SK-N-SH (cell line): ENCODE results near the gene FOXP1. TPM values are rescaled to one million over a fixed set of nuclear protein-coding genes. Genes with fewer than 3 reads are reported as not detected.

ENCODE experiments used
- CTCF ChIA-PET: fragments of 300-600, 350-600 bp; formaldehyde crosslinking; extraction: SDS; loops from one replicate; lab custom pipeline; 2021; lab: Yijun Ruan, JAX
- POLR2A ChIA-PET: fragments of 350-600 bp; sonication (Branson Sonifier 250); formaldehyde crosslinking; extraction: SDS; loops from one replicate; lab custom pipeline; 2020; ENCODE audit warnings: antibody characterized with exemption, inconsistent platforms; lab: Yijun Ruan, JAX
- DNase-seq: peaks from one replicate; pipeline ENCODE4 v3.0.0; 2012
- H2AFZ ChIP-seq: fragments of 200-600 bp; sonication (generic); 2 replicates; pipeline ENCODE4 v1.8.1; 2016; ENCODE audit warnings: antibody characterized with exemption, mild to moderate bottlenecking, low read depth
- H3F3A ChIP-seq: fragments of 200-600 bp; sonication (generic); replicated peaks from 2 replicates; pipeline ENCODE3; 2016; ENCODE audit warnings: antibody characterized with exemption, mild to moderate bottlenecking; ENCODE audit not compliant: insufficient read depth
- H3K27ac ChIP-seq, 2 experiments: fragments of 200-500 bp in 1 of 2; fragments of 200-600 bp in 1 of 2; sonication (Bioruptor generic) in 1 of 2; sonication (generic), shearing (Covaris generic) in 1 of 2; 2 replicates each; pipeline versions ENCODE4 v1.5.1 to v1.6.1; 2014 to 2016; ENCODE audit warnings: low read depth in 2 of 2, inconsistent platforms in 1 of 2, low read length in 1 of 2, mild to moderate bottlenecking in 1 of 2, mixed read lengths in 1 of 2
- H3K27me3 ChIP-seq: fragments of 200-600 bp; sonication (generic), shearing (Covaris generic); 2 replicates; pipeline ENCODE4 v1.6.1; 2016; ENCODE audit warnings: mixed run types; ENCODE audit not compliant: insufficient read depth
- H3K36me3 ChIP-seq, 2 experiments: fragments of 200-500 bp in 1 of 2; fragments of 200-600 bp in 1 of 2; sonication (Bioruptor generic) in 1 of 2; sonication (generic) in 1 of 2; replicated peaks in 1 of 2; 2 replicates each; pipeline versions ENCODE3 to v1.5.1; 2014 to 2016; ENCODE audit warnings: low read length in 1 of 2, mild to moderate bottlenecking in 1 of 2; ENCODE audit not compliant: insufficient read depth in 2 of 2, control insufficient read depth in 1 of 2
- H3K4me1 ChIP-seq, 2 experiments: fragments of 200-500 bp in 1 of 2; fragments of 200-600 bp in 1 of 2; sonication (Bioruptor generic) in 1 of 2; sonication (generic), shearing (Covaris generic) in 1 of 2; 2 replicates each; pipeline versions ENCODE4 v1.5.1 to v1.6.1; 2014 to 2016; ENCODE audit warnings: low read depth in 1 of 2, low read length in 1 of 2, mixed run types in 1 of 2; ENCODE audit not compliant: insufficient read depth in 2 of 2, control insufficient read depth in 1 of 2
- H3K4me2 ChIP-seq: fragments of 200-600 bp; sonication (generic), shearing (Covaris generic); 2 replicates; pipeline ENCODE4 v1.6.1; 2017; ENCODE audit warnings: mixed run types
- H3K4me3 ChIP-seq, 2 experiments: fragments of 200-500 bp in 1 of 2; fragments of 200-600 bp in 1 of 2; sonication (Bioruptor generic) in 1 of 2; sonication (generic), shearing (Covaris generic) in 1 of 2; 2 replicates each; pipeline versions ENCODE4 v1.5.1 to v1.8.1; 2014 to 2016; ENCODE audit warnings: low read depth in 2 of 2, inconsistent platforms in 1 of 2, low read length in 1 of 2, mild to moderate bottlenecking in 1 of 2, mixed read lengths in 1 of 2, moderate library complexity in 1 of 2
- H3K79me2 ChIP-seq: fragments of 200-600 bp; sonication (generic); 2 replicates; pipeline ENCODE4 v1.8.1; 2017; ENCODE audit warnings: mild to moderate bottlenecking; ENCODE audit not compliant: insufficient read depth
- H3K9ac ChIP-seq: fragments of 200-600 bp; sonication (generic); 2 replicates; pipeline ENCODE4 v1.6.1; 2017; ENCODE audit warnings: mixed run types
- H3K9me2 ChIP-seq: fragments of 200-600 bp; sonication (generic); 2 replicates; pipeline ENCODE4 v1.6.1; 2017; ENCODE audit warnings: mixed run types
- H3K9me3 ChIP-seq: fragments of 200-600 bp; sonication (generic); 2 replicates; pipeline ENCODE4 v1.6.1; 2017; ENCODE audit warnings: mixed run types, mild to moderate bottlenecking, moderate library complexity
- H4K20me1 ChIP-seq: fragments of 200-600 bp; sonication (generic); 2 replicates; pipeline ENCODE4 v1.6.1; 2017; ENCODE audit warnings: mild to moderate bottlenecking, mixed run types; ENCODE audit not compliant: insufficient read depth
- CHD2 ChIP-seq: fragments of 150-350 bp; IDR thresholded peaks from 2 replicates; pipeline ENCODE4 v1.6.1; 2018; ENCODE audit warnings: low read length; ENCODE audit not compliant: partially characterized antibody
- CTCF ChIP-seq: fragments of 200-600 bp; sonication (generic); IDR thresholded peaks from 2 replicates; pipeline ENCODE4 v1.6.1; 2017; ENCODE audit warnings: antibody characterized with exemption, mild to moderate bottlenecking, moderate library complexity
- EP300 ChIP-seq, 2 experiments: IDR thresholded peaks; 2 replicates each; pipeline versions ENCODE4 v1.4.0 to v1.6.1; 2012; ENCODE audit warnings: borderline replicate concordance in 1 of 2, low read depth in 1 of 2, low read length in 1 of 2
- EZH2phosphoT487 ChIP-seq: fragments of 200-600 bp; sonication (generic); IDR thresholded peaks from 2 replicates; pipeline ENCODE4 v1.6.1; 2017; ENCODE audit warnings: low read depth, mixed run types, mild to moderate bottlenecking, antibody characterized with exemption, moderate library complexity, borderline replicate concordance
- FOSL2 ChIP-seq: IDR thresholded peaks from 2 replicates; pipeline ENCODE4 v1.4.0; 2012; ENCODE audit warnings: low read depth, mild to moderate bottlenecking, moderate library complexity, borderline replicate concordance
- FOXM1 ChIP-seq: IDR thresholded peaks from 2 replicates; pipeline ENCODE4 v1.4.0; 2012; ENCODE audit warnings: low read depth, mild to moderate bottlenecking
- NFIC ChIP-seq: IDR thresholded peaks from 2 replicates; pipeline ENCODE4 v1.4.0; 2012; ENCODE audit warnings: borderline replicate concordance
- NRF1 ChIP-seq: IDR thresholded peaks from 2 replicates; pipeline ENCODE4 v1.6.1; 2012; ENCODE audit warnings: low read depth, mild to moderate bottlenecking, low read length
- PBX3 ChIP-seq: IDR thresholded peaks from 2 replicates; pipeline ENCODE4; 2012
- POLR2AphosphoS5 ChIP-seq: IDR thresholded peaks from 2 replicates; pipeline ENCODE4 v1.6.1; 2012; ENCODE audit warnings: low read depth, low read length
- RAD21 ChIP-seq: IDR thresholded peaks from 2 replicates; pipeline ENCODE4 v1.6.1; 2012; ENCODE audit warnings: mild to moderate bottlenecking, low read length
- RCOR1 ChIP-seq: fragments of 150-350 bp; IDR thresholded peaks from 2 replicates; pipeline ENCODE4 v1.6.1; 2017; ENCODE audit warnings: antibody characterized with exemption, low read length
- RFX5 ChIP-seq: IDR thresholded peaks from 2 replicates; pipeline ENCODE4 v1.6.1; 2012; ENCODE audit warnings: mild to moderate bottlenecking, improper control_type of control experiment, low read length
- RXRA ChIP-seq: IDR thresholded peaks from 2 replicates; pipeline ENCODE4 v1.4.0; 2012; ENCODE audit warnings: low read depth, mild to moderate bottlenecking, borderline replicate concordance
- SIN3A ChIP-seq: IDR thresholded peaks from 2 replicates; pipeline ENCODE4 v1.6.1; 2012; ENCODE audit warnings: low read depth, mild to moderate bottlenecking, low read length, moderate library complexity, borderline replicate concordance
- TAF1 ChIP-seq: IDR thresholded peaks from 2 replicates; pipeline ENCODE4 v1.6.1; 2012; ENCODE audit warnings: low read depth, mild to moderate bottlenecking, low read length, moderate library complexity, borderline replicate concordance
- TCF12 ChIP-seq: IDR thresholded peaks from 2 replicates; pipeline ENCODE4 v1.4.0; 2012
- USF2 ChIP-seq: fragments of 150-350 bp; IDR thresholded peaks from 2 replicates; pipeline ENCODE4 v1.6.1; 2017; ENCODE audit warnings: antibody characterized with exemption, low read length, low read depth, borderline replicate concordance
- YY1 ChIP-seq: IDR thresholded peaks from 2 replicates; pipeline ENCODE4 v1.4.0; 2012; ENCODE audit warnings: low read depth, mild to moderate bottlenecking
- ZBTB33 ChIP-seq: IDR thresholded peaks from 2 replicates; pipeline ENCODE4 v1.4.0; 2012; ENCODE audit warnings: low read depth, borderline replicate concordance
- WGBS: methylation state at CpG from one replicate; pipeline ENCODE4 v1.1.6; 2017; ENCODE audit warnings: low lambda C conversion rate; 5-methylcytosine and 5-hydroxymethylcytosine counted together
- polyA plus RNA-seq, 3 experiments: library from polyadenylated mRNA; depleted of rRNA; stranded (reverse); fragments of >200 nt; gene quantifications; 2 replicates each; pipeline ENCODE4 v1.2.3, GENCODE V29; 2012

Gene FOXP1
- polyA plus RNA-seq, 1 of the 3 experiments (the other 2 are of a cell fraction): 8.8 TPM

- H3K36me3 ChIP-seq: peaks cover 40 to 74% of the 10 kb centered on the region in 2 experiments
- peaks cover 18% of the 10 kb centered on the region for H3F3A ChIP-seq
- H2AFZ ChIP-seq: no peak overlapping the region
- no peaks in the 10 kb centered on the region for H4K20me1 ChIP-seq
- ChIA-PET CTCF (no interaction called here), POLR2A (no interaction called here)
- H3K4me3 ChIP-seq: no peak overlapping the region
- WGBS: 87% methylated on average over 12 of the region's 12 CpGs
- H3K4me1 ChIP-seq: peaks cover 22 to 31% of the 10 kb centered on the region in 2 experiments
- no peak overlapping the region for H3K9ac ChIP-seq
- no peaks in the 10 kb centered on the region for H3K9me2 ChIP-seq
- H3K27me3 ChIP-seq: no peaks in the 10 kb centered on the region
- H3K27ac ChIP-seq: no peak overlapping the region
- peaks cover 100% of the 10 kb centered on the region for H3K79me2 ChIP-seq
- no peak for DNase-seq
- H3K9me3 ChIP-seq: no peaks in the 10 kb centered on the region
- no peak for TF ChIP-seq FOXM1
- no peak overlapping the region for H3K4me2 ChIP-seq
Observed at GRCh38 chr3:71048948-71049347, 534.6 kb downstream of the FOXP1 start.

- Histone ChIP-seq H3K4me3 (no peak overlapping the region), H3K79me2 (peaks cover 100% of the 10 kb centered on the region), H3K27me3 (no peaks in the 10 kb centered on the region), H2AFZ (no peak overlapping the region), H3K4me2 (no peak overlapping the region), H3K9me2 (no peaks in the 10 kb centered on the region), H3K9me3 (no peaks in the 10 kb centered on the region), H3K4me1 (peaks cover 18 to 29% of the 10 kb centered on the region in 2 experiments; a peak in 3 of 4 replicates), H3K36me3 (peaks cover 44 to 84% of the 10 kb centered on the region in 2 experiments), H3K9ac (no peak overlapping the region), H4K20me1 (no peaks in the 10 kb centered on the region), H3F3A (peaks cover 16% of the 10 kb centered on the region), H3K27ac (no peak overlapping the region)
- DNase-seq: no peak
- WGBS: 94% methylated on average over 8 of the region's 8 CpGs
- ChIA-PET POLR2A (no interaction called here), CTCF (no interaction called here)
- TF ChIP-seq NFIC (no peak), FOSL2 (no peak), CTCF (no peak), CHD2 (no peak), RCOR1 (no peak), SIN3A (no peak), ZBTB33 (no peak), FOXM1 (no peak), RAD21 (no peak), PBX3 (no peak), RXRA (no peak), YY1 (no peak), POLR2AphosphoS5 (no peak), EP300 (IDR thresholded peaks at IDR 0.05; ENCODE audit: borderline replicate concordance in 1 of 2, low read depth in 1 of 2, low read length in 1 of 2) (no peak), EZH2phosphoT487 (no peak), NRF1 (no peak), TAF1 (no peak), TCF12 (no peak), RFX5 (no peak), USF2 (no peak)
Observed at GRCh38 chr3:71047616-71048531, 535.7 kb downstream of the FOXP1 start.
